Measurements from ENCODE around the gene EDC3.

DNA sequence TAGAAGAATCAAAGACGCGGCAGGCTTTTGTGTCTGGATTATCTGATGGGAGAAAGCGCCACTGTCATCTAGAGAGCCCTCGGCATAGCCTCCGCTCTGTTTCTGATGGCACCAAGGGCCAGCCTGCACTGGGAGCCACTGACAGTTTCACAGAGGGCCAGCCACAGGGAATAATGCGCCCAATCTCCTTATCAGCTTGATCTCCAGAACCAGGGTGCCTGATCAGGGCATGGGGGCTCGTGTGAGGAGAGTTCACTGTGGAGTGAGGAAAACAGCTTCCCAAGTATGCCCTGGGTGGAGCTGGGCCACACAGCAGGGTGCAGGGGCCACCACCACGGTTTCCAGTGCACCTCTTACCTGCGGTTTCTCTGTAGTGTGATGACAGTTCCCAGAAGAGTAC lies 110.0 kb downstream of the EDC3 start:
- TF ChIP-seq, protein P1, sequence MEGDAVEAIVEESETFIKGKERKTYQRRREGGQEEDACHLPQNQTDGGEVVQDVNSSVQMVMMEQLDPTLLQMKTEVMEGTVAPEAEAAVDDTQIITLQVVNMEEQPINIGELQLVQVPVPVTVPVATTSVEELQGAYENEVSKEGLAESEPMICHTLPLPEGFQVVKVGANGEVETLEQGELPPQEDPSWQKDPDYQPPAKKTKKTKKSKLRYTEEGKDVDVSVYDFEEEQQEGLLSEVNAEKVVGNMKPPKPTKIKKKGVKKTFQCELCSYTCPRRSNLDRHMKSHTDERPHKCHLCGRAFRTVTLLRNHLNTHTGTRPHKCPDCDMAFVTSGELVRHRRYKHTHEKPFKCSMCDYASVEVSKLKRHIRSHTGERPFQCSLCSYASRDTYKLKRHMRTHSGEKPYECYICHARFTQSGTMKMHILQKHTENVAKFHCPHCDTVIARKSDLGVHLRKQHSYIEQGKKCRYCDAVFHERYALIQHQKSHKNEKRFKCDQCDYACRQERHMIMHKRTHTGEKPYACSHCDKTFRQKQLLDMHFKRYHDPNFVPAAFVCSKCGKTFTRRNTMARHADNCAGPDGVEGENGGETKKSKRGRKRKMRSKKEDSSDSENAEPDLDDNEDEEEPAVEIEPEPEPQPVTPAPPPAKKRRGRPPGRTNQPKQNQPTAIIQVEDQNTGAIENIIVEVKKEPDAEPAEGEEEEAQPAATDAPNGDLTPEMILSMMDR (IDR thresholded peaks at IDR 0.05) = no peak
- TF ChIP-seq POLR2A (IDR thresholded peaks at IDR 0.05) (no peak), POLR2AphosphoS5 (IDR thresholded peaks at IDR 0.05) (no peak)
